Measurements from ENCODE around the gene DNMT3A.

GRCh38 chr2:25257032-25257552 lies 84.6 kb downstream of the DNMT3A start:
- TF ChIP-seq CTCF (IDR thresholded peaks at IDR 0.05 in 8 of 11, conservative IDR thresholded peaks at IDR 0.05 in 3 of 11) (no peak), POLR2A (IDR thresholded peaks at IDR 0.05) (no peak)
